BJ (cell line): ENCODE data around the gene DNAAF1. TPM values are rescaled to one million over a fixed set of nuclear protein-coding genes. Genes with fewer than 3 reads are reported as not detected.

Experiments
- CTCF ChIA-PET: fragments of 350-600 bp; formaldehyde crosslinking; extraction: SDS; loops from one replicate; lab custom pipeline; 2021; ENCODE audit warnings: antibody characterized with exemption, inconsistent platforms; lab: Yijun Ruan, JAX
- POLR2A ChIA-PET: fragments of 300-600 bp; sonication (Branson Sonifier 250); formaldehyde crosslinking; extraction: SDS; loops from one replicate; lab custom pipeline; 2021; ENCODE audit warnings: antibody characterized with exemption; lab: Charles Lee
- DNase-seq: peaks from one replicate; pipeline ENCODE4 v3.0.0-alpha.2; 2011; ENCODE audit warnings: low read depth
- H3K27me3 ChIP-seq: 2 replicates; pipeline ENCODE4 v1.6.0; 2011; ENCODE audit warnings: low read length; ENCODE audit not compliant: control insufficient read depth, insufficient read depth
- H3K36me3 ChIP-seq: 2 replicates; pipeline ENCODE4 v1.5.1; 2011; ENCODE audit warnings: low read length; ENCODE audit not compliant: control insufficient read depth, insufficient read depth
- H3K4me3 ChIP-seq: 2 replicates; pipeline ENCODE4 v1.5.1; 2011; ENCODE audit warnings: low read depth, mild to moderate bottlenecking, control low read depth, low read length
- polyA plus RNA-seq: library from polyadenylated mRNA; depleted of rRNA; stranded (reverse); fragments of >200 nt; gene quantifications from 2 replicates; pipeline ENCODE4 v1.2.3, GENCODE V29; 2011
- TF ChIP-seq, protein P1 (sequence below): IDR thresholded peaks from 2 replicates; pipeline ENCODE4 v1.5.1; 2011; ENCODE audit warnings: low read depth, mild to moderate bottlenecking, control low read depth, inconsistent platforms, low read length, moderate library complexity; ENCODE audit not compliant: insufficient read depth

The DNAAF1 gene
- polyA plus RNA-seq, 1 experiment: not detected

GRCh38 chr16:84218956-84219355 is 73.8 kb downstream of the DNAAF1 start:
- Histone ChIP-seq H3K27me3 (peaks cover 3% of the 10 kb centered on the region; the same call in 1 of the 2 replicates), H3K36me3 (no peaks in the 10 kb centered on the region), H3K4me3 (no peak overlapping the region)
- TF ChIP-seq, protein P1, sequence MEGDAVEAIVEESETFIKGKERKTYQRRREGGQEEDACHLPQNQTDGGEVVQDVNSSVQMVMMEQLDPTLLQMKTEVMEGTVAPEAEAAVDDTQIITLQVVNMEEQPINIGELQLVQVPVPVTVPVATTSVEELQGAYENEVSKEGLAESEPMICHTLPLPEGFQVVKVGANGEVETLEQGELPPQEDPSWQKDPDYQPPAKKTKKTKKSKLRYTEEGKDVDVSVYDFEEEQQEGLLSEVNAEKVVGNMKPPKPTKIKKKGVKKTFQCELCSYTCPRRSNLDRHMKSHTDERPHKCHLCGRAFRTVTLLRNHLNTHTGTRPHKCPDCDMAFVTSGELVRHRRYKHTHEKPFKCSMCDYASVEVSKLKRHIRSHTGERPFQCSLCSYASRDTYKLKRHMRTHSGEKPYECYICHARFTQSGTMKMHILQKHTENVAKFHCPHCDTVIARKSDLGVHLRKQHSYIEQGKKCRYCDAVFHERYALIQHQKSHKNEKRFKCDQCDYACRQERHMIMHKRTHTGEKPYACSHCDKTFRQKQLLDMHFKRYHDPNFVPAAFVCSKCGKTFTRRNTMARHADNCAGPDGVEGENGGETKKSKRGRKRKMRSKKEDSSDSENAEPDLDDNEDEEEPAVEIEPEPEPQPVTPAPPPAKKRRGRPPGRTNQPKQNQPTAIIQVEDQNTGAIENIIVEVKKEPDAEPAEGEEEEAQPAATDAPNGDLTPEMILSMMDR: no peak
- no peak for DNase-seq
- ChIA-PET POLR2A (no interaction called here), CTCF (interaction anchor here (1.3 kb wide), 1 partner anchor 15 kb away, joined by 3 read pairs; no protein-coding TSS in a partner anchor)

DNA sequence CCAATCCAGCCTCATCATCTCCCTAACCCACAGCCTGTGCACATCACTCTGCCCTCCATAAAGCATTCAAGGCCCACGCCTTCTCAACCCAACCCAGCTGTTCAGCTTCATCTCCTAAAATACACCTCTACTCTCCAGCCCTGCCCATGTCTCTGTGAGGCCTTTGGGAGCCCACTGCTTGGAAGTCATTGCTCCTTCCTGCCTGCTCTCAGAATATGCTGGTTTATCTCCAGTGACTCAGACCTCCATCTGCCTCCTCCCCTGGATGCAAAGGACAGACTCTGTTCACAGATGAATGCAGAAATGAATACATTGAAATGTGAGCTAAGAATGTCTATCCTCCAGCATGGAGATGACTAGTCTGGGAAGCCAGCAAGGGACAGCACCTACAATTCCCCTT is 75.7 kb downstream of the DNAAF1 start:
- TF ChIP-seq, protein P1: no peak
- Histone ChIP-seq H3K4me3 (no peak overlapping the region), H3K27me3 (peaks cover 6% of the 10 kb centered on the region), H3K36me3 (no peaks in the 10 kb centered on the region)
- CTCF ChIA-PET: no interaction called here
- POLR2A ChIA-PET: no interaction called here
- no peak for DNase-seq

GRCh38 chr16:84223456-84223855 is 78.3 kb downstream of the DNAAF1 start:
- TF ChIP-seq, protein P1: no peak
- CTCF ChIA-PET: no interaction called here

DNA sequence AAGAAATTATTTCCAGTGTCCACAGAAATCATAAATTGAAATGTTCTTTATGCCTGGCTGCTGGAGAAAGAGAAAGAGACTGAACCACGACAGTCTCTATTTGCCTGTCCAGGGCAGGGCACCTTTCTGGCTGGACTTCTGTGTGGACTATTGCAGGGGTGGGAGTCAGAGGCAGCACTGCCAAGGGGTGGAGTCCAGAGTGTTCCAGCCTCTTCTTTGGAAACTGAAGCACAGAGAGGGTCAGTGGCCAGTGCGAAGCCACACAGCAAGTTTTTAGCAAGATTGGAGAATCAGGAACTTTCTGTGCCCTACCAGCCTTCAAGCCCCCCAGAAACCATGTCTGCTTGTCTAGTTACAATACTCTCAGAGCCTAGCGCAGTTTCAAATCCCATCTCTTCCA is 79.4 kb downstream of the DNAAF1 start:
- CTCF ChIA-PET: interaction anchor here (0.5 to 1.2 kb wide), 2 partner anchors 259 to 297 kb away, joined by 3 read pairs; no protein-coding TSS in a partner anchor
- POLR2A ChIA-PET: no interaction called here
- DNase-seq: no peak
- Histone ChIP-seq H3K4me3 (no peak overlapping the region), H3K36me3 (no peaks in the 10 kb centered on the region), H3K27me3 (peaks cover 3% of the 10 kb centered on the region; the same call in 1 of the 2 replicates)
- TF ChIP-seq, protein P1: no peak

More at GRCh38 chr16:84223456-84223855, 78.3 kb downstream of the DNAAF1 start:
- POLR2A ChIA-PET: no interaction called here
- H3K36me3 ChIP-seq: no peaks in the 10 kb centered on the region
- H3K27me3 ChIP-seq: peaks cover 5% of the 10 kb centered on the region
- no peak overlapping the region for H3K4me3 ChIP-seq
- no peak for DNase-seq

- TF ChIP-seq, protein P1: no peak
- CTCF ChIA-PET: interaction anchor here (1.1 to 1.2 kb wide), 2 partner anchors 38 to 259 kb away, joined by 3 read pairs; no protein-coding TSS in a partner anchor
Measured at GRCh38 chr16:84225126-84225525, 80.0 kb downstream of the DNAAF1 start.

More at GRCh38 chr16:84225126-84225525, 80.0 kb downstream of the DNAAF1 start:
- H3K36me3 ChIP-seq: no peaks in the 10 kb centered on the region
- DNase-seq: no peak
- peaks cover 3% of the 10 kb centered on the region; the same call in 1 of the 2 replicates for H3K27me3 ChIP-seq
- POLR2A ChIA-PET: no interaction called here
- no peak overlapping the region for H3K4me3 ChIP-seq
